Right ventricle myocardium inferior (tissue), 1 donor: ENCODE results near the gene FOS. TPM values are rescaled to one million over a fixed set of nuclear protein-coding genes. Genes with fewer than 3 reads are reported as not detected.
"Not testable (repeated sequence)": the region's sequence is repeated elsewhere in the genome, so short reads cannot be mapped to it uniquely, and the experiment has no call there.

Experiments
- ATAC-seq: fragments of 200-7000 bp; cut with Tn5 transposase; one replicate; pipeline ENCODE4 v1.9.1; 2020; ENCODE audit warnings: mild to moderate bottlenecking, moderate library complexity
- DNase-seq: peaks from one replicate; pipeline ENCODE4 v3.0.0; 2021; ENCODE audit errors: missing footprints
- intact Hi-C: fragments of 100-400 bp; cut with DNase I; formaldehyde crosslinking; loops from one replicate; pipeline ENCODE4 v1.11.0; 2022
- total RNA-seq: library from RNA; stranded (reverse); fragmentation: NEBNext Ultra II Directional; extraction: Animal tissue kit (Norgen Biotek cat#: 25700); gene quantifications from one replicate; pipeline ENCODE4 v1.2.1, GENCODE V29; 2021
- donor health status: DM: no; HTN: yes; CAD: no; lungs with severe emphysema.

The FOS gene
- total RNA-seq, 1 donor from 2014 or later: 9.5 TPM

DNA sequence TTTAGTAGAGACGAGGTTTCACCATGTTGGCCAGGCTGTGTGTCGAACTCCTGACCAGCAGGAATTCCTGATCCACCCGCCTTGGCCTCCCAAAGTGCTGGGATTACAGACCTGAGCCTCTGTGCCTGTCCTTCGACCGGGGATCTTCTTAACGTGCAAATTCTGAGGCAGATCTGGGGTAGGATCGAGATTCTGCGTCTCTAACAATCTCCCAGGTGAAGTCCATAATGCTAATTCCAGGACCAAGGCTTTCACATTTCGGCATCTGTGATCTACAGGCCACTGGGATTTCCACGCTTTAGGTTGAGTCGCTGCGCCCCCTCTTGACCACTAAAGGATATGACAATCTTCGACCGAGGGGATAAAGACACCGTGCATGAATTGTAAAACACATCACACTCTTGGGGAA, 24.8 kb downstream of the FOS start:
- DNase-seq (peak; percentile 84), ATAC-seq (peak; percentile 64)
- intact Hi-C loops: loop anchor here (2.0 to 10.0 kb wide), 2 partner anchors 171 to 351 kb away; no protein-coding TSS in a partner anchor

DNA sequence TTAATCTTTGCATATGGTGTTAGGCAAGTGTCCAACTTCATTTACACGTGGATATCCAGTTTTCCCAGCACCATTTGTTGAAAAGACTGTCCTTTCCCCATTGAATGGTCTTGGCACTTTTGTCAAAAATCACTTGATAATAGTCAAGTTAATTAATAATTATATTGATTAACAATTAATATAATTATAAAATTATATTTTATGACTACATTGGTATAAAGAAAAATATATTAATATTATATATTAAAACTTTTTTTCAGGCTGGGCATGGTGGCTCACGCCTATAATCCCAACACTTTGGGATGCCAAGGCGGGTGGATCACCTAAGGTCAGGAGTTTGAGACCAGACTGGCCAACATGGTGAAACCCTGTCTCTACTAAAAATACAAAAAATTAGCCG, 27.8 kb downstream of the FOS start:
- ATAC-seq: not testable (repeated sequence)
- intact Hi-C loops: loop anchor here (1.0 to 10.0 kb wide), 3 partner anchors 123 to 348 kb away; no protein-coding TSS in a partner anchor

DNA sequence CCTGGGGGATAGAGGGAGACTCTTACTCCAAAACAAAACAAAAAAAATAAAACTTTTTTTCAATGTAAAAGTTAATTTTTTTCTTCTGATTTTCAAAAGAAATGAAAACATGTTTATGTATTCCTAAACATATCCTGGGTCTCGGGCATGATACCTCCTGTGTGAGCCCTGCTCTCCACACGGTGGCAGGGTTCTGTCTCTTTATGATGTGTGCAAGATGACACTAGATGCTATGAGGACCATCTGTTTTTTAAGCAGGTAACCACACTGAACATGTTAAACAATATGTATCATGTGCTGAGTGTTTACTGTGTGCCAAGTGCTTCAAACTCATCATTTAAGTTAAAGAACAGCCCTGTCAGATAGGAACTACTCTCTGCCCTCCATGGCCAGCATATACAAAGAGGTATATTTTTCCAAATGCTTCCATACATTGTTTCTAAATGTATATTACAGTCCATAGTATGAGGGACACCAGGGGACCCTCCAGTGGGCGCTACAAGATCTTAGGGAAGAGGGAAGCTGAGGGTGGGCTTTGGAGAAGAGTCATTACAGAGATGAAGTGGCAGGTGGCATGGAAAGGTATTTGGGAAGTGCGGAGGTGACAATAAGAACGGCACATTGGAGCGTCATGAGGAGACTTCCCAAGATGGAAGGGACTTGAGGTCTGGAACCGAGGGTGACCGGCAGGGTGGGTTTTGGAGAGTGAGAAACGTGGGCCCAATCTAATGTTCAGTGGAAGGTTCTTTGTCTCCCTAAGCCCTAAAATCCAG, 28.5 kb downstream of the FOS start:
- DNase-seq: no peak
- intact Hi-C loops: loop anchor here (1.0 to 10.0 kb wide), 3 partner anchors 122 to 348 kb away; no protein-coding TSS in a partner anchor
- ATAC-seq: no peak

More for the DNA sequence above, 27.8 kb downstream of the FOS start:
- DNase-seq: not testable (repeated sequence)

DNA sequence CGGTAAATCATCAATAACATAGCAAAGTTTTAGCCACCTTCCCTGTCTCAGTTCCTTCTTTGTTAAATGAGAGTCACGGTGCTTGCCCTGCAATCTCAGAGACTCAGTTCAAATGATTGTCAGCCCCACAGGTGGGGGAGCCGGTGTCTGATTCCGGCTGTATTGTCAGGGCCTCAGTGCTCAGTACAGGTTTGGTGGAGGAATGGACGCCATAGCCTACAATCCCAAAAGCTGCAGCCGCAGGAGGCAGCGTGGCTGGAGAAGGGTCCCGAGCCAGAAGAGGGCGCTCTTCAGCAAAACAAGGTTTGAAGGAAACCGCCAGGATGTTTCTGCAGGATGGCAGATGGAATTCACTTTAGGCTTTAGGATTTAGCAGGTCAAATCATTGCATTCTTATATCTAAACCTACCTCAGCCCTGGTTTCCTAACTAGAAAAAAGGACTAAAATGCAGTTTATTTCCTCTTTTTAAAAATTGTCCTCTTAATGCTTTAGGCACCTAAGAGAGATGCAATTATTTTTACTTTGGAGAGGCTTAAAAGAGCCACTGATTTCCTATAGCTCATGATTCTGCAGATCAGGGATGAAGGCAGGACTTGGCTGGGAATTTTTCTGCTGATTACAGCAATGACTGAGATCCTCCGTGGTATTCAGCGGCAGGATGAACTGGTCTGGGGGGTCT, 29.2 kb downstream of the FOS start:
- peak; percentile 54 for ATAC-seq
- intact Hi-C loops: loop anchor here (1.0 to 10.0 kb wide), 3 partner anchors 180 to 347 kb away; no protein-coding TSS in a partner anchor
- peak; percentile 87 for DNase-seq

DNA sequence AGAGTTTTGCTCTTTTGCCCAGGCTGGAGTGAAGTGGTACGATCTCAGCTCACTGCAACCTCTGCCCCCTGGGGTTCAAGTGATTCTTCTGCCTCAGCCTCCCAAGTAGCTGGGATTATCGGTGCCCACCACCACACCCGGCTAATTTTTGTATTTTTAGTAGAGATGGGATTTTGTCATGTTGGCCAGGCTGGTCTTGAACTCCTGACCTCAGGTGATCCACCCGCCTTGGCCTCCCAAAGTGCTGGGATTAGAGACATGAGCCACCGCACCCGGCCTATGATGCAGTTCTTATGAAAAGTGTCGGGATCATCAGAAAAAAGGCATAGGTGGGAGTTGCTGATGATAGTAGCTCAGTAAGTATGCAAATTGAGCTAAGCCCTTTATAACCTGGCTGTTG, 30.4 kb downstream of the FOS start:
- not testable (repeated sequence) for ATAC-seq, DNase-seq
- intact Hi-C loops: loop anchor here (1.0 to 10.0 kb wide), 2 partner anchors 179 to 346 kb away; no protein-coding TSS in a partner anchor

DNA sequence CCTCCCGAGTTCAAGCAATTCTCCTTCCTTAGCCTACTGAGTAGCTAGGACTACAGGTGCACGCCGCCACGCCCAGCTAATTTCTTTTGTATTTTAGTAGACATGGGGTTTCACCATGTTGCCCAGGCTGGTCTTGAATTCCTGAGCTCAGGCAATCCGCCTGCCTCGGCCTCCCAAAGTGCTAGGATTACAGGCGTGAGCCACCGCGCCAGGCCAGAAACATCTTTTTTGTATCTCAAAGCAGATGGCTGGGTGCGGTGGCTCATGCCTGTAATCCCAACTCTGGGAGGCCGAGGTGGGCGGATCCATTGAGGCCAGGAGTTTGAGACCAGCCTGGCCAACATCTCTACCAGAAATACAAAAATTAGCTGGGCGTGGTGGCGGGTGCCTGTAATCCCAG, 30.9 kb downstream of the FOS start:
- intact Hi-C loops: loop anchor here (10.0 kb wide), 1 partner anchor 345 kb away; no protein-coding TSS in a partner anchor
- not testable (repeated sequence) for DNase-seq, ATAC-seq

DNA sequence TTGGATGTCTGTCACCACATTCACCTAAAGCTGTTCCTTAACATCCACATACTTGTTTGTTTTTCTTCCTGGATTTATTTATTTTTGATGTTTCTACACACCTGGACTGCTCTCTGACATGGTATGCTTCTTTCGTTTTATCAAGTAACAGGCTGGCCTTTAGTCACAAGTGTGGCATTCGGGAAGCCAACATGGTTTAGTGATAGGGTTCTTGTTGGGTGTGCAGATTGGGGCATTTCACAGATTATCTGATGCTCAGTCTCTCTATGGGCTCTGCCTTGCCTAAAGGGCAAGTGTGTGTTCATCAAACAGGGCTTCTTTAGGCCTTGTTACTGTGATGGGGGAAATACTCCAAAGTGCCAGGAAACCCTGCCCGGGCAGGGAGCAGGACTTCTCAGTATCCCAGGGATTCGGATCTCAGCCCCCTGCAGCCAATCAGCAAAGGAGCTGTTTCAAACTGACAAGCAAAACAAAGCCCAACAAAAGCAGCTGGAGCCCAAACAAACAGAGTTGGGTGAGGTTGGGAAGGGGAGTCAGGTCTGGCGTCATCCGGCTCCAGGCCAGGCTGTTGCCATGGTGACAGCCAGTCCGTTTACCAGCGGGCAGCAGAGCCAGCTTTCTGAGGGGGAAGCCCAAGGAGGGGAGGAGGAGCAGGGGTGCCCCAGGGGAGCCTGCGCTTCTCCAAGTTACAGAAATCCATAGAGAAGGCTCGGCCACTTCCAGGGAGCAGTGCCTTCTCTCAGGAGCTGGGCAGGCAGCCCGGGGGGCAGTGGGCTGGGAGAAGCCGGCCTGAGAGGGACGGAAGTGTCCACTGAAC, 31.9 kb downstream of the FOS start:
- intact Hi-C loops: loop anchor here (2.0 kb wide), 1 partner anchor 30 kb away; no protein-coding TSS in a partner anchor
- peak; percentile 92 for DNase-seq
- peak; percentile 88 for ATAC-seq

DNA sequence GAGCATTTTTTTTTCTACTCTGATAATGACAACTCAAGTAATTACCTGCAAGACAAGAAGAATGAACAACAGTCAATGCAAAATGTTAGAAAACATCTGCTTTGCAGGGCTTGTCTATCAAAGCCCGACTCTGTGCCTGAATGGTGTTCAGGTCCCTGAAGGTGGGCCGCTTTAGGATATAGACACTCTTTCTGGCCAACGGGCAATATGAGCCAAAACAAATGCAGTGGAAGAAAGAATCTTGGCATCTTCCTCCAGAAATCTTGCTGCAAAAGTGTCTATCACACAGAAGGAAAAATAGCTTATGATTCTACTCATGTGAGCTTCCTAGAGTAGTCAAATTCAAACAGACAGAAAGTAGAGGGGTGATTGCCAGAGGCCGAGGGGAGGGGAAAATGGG, 32.7 kb downstream of the FOS start:
- no peak for ATAC-seq
- intact Hi-C loops: loop anchor here (2.0 kb wide), 1 partner anchor 29 kb away; no protein-coding TSS in a partner anchor
- DNase-seq: no peak

DNA sequence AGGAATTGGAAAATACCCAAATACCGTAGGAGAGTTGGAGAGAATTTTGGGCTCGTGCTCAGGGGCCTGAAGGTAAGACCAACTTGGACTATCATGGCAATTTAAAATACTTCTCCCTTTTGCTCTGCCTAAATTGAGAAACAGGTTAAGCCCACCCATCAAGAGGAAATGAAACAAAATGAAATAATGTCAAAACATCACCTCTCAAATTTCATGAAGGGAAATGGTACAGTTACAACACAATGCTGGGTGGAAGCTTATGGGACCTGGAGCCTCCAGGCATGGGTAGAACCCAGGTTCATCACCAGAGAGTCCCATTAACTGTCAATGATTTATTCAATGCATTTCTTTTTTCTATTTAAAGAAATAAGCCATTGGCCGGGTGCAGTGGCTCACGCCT, 33.7 kb downstream of the FOS start:
- intact Hi-C loops: no loop called here
- no peak for ATAC-seq
- no peak for DNase-seq

DNA sequence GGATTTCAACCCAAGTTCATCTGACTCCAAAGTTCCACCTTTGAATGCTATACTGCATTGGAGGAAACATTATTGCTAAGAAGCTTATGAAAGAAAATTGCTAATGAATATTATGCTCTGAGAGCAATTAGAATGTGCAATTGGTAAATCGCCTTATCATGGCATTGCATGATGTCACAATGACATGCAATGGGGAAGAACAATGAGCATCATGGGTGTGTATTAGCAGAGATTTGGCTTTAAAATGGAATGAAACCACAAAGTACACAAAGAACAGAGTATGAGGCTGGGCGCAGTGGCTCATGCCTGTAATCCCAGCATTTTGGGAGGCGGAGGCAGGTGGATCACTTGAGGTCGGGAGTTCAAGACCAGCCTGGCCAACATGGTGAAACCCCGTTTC, 34.7 kb downstream of the FOS start:
- intact Hi-C loops: no loop called here
- DNase-seq: no peak
- ATAC-seq: no peak

DNA sequence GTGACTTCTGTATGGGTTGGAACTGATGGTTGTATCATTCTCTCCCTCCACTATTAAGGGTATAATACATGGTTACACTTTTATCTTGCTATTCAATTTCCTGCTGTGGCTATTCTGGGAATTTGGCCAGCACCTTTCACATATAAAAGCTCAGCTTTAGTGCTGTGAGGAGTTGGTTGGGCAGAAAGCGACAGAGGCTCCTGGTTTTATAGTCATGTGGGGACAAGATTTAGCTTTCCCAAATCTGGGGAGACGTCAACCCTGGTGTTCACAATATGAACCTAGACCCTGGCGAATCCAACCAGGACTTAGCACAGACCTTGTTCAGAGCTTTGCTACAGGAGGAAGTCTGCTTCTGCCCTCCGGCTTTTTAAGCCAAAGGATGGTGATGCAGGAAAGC, 36.5 kb downstream of the FOS start:
- no peak for DNase-seq
- peak; percentile 20 for ATAC-seq
- intact Hi-C loops: loop anchor here (1.0 kb wide), 1 partner anchor 26 kb away; no protein-coding TSS in a partner anchor

DNA sequence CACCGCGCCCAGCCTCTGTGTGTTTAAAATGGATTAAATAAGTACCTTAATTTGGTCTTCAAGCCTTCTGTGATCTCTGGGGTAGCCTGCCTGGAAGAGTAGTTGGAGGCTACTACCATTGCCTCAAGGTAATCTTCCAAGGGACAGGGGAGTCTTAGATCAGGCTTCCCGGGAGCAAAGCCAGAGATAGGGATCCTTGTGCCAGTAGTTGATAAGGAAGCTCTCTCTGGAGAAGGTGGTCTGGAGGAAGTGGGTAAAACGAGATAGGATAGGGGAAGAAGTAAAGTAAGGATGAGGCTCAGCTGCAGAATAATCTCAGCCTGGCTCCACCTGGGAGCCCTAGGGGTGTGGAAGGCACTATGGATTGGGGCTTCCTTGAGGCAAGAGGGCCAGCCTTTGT, 38.5 kb downstream of the FOS start:
- no peak for DNase-seq
- no peak for ATAC-seq
- intact Hi-C loops: no loop called here

DNA sequence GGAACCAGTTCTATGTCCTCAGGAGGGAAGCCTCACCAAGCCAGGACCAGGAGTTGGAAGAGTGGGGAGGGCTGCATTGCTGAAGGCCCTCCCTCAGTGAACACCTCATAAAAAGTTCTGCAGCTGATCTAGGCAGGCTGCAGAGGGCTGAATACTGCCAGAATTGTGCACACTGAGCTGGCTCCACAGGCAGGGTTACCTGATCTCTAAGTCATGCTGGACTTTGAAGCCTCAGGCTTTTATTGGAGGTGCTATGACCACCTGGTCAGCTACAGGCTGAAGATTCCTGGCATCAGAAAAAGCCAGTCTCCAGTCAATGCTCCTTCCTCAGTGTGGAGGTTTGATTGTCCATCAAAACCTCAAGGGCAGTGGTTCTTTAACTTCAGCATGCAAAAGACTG, 39.7 kb downstream of the FOS start:
- ATAC-seq (no peak), DNase-seq (no peak)
- intact Hi-C loops: no loop called here

DNA sequence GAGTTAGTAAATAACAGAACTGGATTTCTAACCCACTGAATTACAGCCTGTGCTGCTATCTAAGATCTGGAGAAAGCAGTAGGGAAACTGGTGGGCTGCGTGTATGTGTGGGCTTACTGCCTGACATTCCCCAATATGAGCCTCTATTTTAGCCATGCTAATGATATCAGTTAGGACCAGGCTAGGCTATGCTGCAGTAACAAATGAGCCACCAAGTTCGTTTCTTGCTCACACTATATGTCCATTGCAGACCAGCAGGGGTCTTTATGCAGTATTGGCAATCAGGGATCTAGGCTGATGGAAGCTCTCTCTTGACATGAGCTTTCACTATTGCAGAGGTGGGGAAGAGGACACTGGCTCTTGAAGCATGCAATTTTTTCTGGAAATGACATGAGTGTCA, 40.4 kb downstream of the FOS start:
- intact Hi-C loops: no loop called here
- ATAC-seq: no peak
- no peak for DNase-seq

DNA sequence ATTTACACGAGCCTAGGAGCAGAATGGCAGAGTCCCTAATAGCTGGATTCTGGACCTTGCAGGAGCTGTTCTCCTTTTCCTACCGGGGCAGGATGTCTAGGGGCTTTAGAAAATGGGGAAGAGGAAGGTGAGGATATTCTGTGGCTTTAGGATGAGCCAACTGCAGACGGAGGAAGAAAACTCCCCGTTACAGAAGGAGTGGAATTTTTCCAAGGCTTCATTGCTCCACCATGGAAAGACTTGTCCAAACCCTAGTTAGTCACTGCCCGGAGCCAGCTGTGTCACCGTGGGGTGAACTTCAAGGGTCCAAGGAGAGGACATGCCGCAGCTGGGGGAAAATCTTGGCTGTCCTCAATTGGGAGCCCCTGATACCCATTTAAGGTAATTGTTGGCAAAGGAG, 41.6 kb downstream of the FOS start:
- intact Hi-C loops: no loop called here
- ATAC-seq (no peak), DNase-seq (no peak)

DNA sequence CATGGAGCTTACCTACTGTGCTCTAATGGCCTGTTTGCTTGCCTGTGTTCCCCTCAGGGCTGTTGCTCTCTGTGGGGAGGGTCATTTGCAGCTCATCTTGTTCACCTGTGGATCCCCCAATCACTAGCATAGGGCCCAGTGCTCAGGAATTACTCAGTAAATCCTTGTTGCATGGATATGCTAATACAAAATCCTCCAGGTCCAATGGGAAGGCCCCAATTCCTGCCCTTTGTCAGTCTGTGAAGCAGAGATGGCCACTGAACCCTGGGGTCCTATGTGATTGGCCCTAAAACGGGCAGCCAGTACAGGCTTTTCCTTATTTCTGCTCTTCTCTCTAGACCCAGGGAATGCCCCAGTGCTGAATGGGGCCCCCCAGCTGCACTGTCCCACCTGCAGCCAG, 44.1 kb downstream of the FOS start:
- DNase-seq (no peak), ATAC-seq (no peak)

DNA sequence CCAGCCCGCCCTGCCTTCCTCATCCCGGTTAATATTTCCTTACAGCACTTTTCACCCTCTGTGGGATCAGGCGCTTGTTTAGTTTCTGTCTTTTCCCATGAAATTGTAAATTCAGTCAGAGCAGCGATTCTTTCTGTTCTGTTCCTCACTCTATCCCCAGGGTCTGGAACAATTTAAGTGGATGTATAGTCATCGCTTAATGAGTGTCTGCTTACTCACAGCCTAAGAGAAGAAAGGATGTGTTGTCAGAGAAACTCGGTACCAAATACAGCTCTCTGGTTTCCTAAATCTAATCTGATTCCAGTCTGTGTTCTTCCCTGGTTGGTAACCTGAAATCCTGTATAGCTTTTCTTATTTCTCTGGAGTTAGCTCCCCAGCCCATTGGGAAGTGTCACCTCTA, 44.9 kb downstream of the FOS start:
- no peak for DNase-seq
- ATAC-seq: no peak
- intact Hi-C loops: no loop called here

More for the DNA sequence above, 44.1 kb downstream of the FOS start:
- intact Hi-C loops: no loop called here

DNA sequence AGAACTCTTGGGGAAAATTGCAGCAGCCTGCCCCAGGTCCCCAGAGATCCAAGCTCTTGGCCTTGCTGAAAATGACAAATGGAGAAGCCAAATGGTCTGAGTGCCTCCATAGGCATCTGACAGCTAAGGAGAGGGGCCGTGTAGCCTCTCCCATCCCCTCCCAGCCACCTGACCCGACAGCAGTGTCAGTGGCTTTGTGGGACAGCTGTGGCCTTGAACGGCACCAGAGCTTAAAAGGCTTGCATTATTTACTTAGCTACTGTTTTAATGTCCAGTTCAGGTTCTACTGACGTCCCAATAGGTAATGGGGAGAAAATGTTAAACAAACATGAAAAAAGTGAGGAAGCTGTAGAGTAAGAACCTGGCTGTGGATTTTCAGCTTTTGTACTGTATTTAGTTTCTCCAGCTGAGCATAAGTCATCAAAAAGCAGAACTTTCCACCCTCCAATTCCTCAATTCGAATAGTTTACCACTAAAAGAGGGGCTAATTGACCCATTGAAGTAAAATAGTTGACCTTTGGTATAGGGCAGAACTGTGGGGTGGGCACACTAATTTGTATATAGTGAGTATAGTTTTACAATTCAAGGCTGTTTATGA, 50.0 kb downstream of the FOS start:
- ATAC-seq (no peak), DNase-seq (no peak)
- intact Hi-C loops: no loop called here
